Measurements from ENCODE around the gene AKIRIN2.

Gene AKIRIN2

DNA sequence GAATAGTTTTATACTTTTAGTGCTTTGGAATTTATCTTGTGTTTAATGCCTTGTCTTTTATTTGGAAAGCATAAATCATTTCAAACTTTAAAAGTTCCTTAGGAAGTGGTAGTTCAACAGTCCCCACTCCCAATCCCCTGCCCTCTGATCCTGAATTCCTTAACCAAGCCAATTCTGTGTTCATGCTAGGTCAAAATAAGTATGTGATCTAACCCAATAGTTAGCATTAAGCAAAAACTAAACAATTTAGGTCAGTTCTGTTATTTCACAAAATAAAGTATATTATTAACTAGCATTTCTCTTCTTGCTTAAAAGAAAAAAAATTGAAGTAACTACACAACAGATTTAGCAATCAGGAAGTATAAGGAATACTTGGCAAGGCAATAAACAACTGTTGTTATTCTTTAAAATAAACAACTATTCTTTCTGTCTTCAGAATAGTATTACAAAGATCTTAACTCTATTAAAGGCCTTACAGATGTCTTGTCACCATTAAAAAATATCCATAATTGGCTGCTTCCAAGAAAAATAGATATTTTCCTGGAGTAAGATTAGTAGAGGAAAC, 37.0 kb downstream of the AKIRIN2 start:
- intact Hi-C loops (cut with DNase I): no loop called here
- no peak for DNase-seq

DNA sequence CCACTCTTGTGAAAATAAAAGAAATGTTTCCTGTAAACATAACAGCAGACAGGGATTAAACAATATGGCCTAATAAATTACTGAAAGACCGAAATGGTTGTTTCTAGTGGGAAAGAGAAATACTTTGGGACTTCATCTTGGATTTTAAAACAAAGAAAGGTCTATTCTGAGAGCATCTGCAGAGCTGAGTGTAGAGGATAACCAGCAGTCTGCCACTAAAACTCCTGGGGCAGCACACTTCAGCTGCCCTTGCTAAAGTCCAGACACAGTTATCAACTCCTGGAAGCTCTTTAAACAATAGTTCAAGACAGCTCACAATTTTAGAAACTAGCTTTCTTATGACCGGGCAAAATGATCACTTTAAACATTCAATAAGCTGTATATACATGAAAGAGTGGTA, 38.6 kb downstream of the AKIRIN2 start:
- DNase-seq: no peak
- intact Hi-C loops (cut with DNase I): no loop called here

DNA sequence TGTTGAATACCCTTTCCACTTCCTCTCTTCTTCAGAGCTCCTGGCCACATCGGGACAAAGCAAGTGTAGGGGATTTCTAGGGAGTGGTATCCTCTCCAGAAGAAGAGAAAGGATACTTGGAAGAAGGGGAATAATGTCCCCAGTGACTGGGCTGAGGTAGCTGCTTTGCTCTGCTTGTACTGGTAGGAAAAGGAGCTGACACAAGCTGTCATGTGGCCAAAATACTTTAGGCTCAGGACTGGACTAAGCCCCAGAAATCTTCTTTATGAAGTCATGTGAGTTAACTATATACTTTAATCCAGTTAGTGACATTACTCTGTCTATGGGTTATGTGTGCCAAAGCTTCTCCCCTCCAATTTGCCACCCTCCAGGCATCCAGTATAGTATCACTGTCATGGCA, 40.5 kb downstream of the AKIRIN2 start:
- intact Hi-C loops (cut with DNase I): no loop called here

DNA sequence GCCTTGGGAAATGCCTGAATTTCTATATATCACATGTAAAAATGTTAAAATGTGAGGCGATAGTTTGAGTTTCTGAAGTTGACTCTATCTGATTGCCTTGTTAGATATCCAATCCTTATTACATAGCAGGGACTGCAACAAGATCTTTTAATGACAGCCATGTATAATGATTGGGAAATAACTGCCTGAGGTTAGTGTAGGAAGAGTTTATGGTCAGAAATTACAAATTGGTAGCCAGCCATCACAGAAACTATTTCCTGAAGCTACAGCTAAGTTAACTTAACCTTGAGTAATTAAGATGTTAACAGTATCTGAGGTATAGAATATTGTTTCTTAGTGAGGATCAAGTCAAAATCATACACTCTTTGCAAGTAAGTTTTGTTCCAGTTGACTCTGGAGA, 41.0 kb downstream of the AKIRIN2 start:
- no peak for DNase-seq
- intact Hi-C loops (cut with DNase I): no loop called here

More for the DNA sequence above, 40.5 kb downstream of the AKIRIN2 start:
- no peak for DNase-seq

DNA sequence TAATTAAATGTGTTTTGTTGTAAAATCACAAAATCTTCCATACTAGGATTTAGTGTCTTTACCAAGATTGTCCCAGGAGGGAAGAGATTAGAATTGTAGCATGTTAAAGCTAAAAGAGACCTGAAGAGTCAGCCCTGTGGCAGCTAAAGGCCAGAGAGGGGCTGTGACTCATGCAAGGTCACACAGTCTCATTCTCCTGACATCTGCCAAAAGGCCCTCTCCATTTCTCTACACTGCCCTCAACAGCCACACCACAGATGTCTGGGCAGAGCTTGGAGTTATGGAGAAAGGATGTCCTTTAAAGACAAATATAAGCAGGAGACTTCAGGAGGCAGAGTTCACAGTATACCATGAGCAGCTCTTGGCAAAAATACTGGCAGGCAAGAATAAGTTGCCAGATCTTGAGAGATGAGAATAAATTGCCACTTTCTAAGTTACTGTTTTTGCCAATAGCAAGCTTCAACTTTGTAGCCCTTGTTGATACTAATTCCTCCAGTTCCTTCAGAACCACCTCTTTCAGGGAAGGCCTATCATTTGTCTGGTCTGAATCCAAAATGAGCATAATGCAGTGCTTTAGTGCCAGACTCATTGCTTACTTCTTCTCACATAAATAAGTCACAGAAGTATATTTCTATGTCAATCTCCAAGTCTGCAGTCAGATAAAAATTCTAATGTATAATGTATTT, 41.7 kb downstream of the AKIRIN2 start:
- intact Hi-C loops (cut with DNase I): no loop called here
- no peak for DNase-seq

DNA sequence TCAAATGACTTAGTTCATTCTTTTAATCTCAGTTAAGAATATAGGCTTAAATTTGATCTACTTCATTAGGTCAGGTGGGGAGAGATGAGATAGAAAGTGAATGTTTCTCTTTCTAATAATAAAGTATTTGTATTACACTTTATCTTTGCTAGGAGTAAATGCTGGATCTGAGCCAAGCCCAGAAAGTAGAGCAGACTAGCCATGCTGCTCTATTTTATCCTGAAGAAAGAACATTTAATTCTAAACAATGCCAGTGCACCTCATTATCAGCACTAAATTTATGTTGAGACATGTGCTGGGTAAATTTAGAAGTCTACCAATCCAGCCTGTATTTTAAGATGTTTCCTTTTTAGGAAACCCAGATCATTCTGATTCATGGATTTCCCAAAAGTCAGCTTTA, 43.5 kb downstream of the AKIRIN2 start:
- intact Hi-C loops (cut with DNase I): no loop called here
- DNase-seq: peak in 4 of 42 donors; percentile 5 to 44 (median 15)

DNA sequence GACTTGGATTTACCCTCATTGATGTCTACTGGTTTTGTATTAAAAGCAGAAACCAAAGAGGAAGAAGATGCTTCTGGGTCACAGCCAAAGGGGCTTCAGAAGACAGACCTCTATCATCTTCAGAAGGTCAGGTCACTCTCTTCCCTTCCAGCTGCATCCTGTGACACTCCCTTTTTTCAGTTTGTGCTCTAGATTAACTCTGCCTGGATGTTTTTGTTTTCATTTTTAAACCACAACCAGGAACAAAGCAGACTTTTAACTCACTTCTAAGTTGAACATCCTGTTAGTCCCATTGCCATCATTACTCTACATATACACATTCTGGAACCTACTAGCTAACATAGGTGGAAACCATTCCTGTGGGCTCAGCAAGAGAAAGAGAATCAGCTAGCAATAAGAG, 45.2 kb downstream of the AKIRIN2 start:
- DNase-seq: no peak
- intact Hi-C loops (cut with DNase I): no loop called here

DNA sequence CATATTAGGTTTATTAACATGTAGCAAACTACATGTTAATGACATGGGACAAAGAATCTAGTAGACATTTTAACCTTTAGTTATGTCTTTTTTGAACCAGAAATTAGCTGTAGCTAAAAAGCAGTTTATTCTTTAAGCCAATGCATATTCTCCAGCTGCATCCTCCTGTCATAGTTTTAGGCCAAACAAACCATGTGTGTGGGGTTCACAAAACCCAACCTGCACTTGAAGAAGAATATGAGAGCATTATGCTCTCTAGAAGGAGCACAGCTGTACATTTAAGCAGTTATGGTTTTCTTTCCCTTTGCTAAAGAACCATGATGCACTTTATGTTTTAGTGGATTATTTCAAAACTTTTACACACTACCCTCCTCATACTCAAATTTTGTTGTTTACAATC, 46.2 kb downstream of the AKIRIN2 start:
- intact Hi-C loops (cut with DNase I): no loop called here

DNA sequence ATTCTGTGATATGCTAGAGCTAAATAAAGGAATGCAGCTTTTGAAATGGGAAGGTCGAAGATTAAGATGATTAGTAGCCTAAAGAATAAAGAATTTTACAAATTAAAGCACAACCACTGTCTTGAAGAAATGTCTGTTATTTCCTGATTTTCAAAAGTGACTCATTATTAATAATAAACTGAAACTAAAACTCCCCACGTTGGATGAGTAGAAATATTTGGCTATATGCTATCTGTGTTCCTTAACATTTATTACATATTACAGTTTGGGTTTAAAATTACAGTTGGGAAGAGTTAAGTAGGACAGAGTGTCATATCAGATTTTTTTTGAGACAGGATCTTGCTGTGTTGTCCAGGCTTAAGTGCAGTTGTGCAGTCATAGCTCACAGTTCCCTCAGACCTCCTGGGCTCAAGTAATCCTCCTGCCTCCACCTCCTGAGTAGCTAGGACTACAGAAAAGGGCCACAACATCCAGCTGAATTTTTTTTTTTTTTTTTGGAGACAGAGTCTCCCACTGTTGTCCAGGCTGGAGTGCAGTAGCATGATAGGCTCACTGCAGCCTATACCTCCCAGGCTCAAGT, 47.1 kb downstream of the AKIRIN2 start:
- intact Hi-C loops (cut with DNase I): no loop called here
- DNase-seq: no peak

More for the DNA sequence above, 46.2 kb downstream of the AKIRIN2 start:
- DNase-seq: no peak

DNA sequence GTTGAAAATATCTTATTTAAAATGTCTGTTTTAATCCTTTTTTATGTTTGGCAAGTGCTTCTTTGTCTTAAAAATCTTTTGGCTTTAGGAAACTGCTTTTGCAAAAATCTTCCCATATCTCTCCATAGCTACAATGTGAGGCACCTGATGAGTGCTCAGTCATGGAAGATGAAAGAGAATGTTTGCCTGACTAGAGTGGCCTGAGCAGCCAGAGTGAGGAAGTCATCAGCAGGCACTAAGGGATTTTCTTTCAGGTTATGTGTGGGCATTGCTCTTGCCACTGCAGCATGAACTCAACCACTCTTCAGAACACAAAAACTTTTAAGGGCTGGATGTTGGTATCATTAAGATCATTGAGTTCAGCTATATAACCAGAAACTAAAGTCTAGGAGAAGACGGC, 47.9 kb downstream of the AKIRIN2 start:
- no peak for DNase-seq
- intact Hi-C loops (cut with DNase I): no loop called here

DNA sequence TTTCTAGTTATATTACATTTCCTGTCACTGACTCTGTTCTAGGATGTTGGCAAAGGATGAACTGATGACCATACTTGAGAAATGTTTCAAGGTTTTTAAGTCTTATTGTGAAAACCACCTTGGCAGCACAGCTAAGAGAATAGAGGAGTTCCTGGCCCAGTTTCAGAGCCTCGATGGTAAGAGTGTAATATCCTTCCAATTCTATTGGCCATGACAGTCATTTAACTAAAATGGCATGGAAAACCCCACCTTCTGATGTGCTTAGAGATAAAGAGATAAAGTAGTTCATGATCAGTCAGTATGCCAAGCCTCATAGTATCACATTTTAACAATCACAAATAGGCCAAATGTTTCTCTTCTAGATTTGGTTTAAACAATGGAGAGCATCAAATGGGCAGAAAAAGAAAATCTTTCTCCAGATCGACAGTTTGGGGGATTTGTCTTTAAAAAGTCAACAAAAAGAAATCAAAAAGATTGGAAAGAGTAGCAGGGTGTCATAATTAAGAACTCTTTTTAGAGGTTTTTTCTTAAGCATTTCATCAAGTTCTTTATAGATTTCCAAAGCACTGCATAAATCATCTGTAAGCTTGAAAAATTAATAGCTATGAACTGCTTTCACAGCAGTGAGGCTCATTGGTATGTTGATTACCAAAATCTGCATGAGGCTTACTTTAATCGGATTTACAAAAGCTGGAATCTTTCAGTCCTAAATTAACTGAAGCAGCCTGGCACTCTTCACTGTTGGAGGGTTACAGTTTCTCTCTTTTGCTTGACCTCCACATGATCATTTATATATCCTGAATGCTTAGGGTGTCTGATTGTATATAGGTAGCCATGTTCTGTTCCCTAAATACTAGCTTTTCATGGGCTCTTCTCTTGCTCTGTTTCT, 48.7 kb downstream of the AKIRIN2 start:
- no peak for DNase-seq
- intact Hi-C loops (cut with DNase I): no loop called here

DNA sequence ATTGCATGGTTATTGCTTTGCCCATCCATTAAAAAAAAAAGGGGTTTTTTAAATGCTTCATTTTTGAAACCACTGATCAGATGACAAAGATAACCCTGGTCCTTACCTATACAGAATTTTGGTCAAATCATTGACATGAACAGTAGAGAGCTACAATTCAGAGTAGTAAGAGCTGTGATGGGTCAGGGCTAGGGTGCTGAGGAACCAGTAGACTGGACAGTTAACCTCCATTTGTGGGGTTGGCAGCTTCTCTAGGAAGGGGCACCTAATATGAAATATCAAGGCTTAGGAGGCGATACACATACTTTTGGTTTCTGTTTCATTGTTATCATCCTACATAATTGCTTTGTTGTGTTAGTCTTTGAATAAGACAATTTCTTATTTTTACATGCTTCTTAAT, 57.0 kb downstream of the AKIRIN2 start:
- no peak for DNase-seq
- intact Hi-C loops (cut with DNase I): no loop called here

DNA sequence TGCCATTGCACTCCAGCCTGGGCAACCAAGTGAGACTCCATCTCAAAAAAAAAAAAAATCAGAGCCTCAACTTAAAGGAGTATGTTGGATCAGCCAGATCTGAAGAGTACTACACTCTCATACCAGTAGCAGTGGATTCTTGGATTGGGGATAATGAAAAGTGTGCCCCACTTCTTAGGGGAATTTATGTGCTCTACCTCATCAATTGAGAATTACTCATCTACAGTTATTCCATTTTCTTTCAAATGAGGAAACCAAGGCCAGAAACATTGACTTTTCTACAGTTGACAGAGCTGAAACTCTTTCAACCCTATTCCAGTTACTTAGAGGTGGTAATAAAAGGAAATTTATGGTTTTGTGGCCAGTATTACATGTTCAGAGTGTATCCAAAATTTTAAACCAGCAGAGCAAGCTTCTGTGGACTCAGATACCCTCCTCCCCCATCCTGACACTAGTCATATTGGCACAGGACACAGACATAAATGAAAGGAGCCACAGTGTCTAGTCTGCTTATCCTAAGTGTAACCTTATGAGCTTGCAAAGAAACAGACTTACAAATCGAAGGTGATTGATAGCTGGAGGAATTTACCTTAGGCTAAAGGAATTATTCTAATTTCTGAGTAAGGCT, 60.9 kb downstream of the AKIRIN2 start:
- intact Hi-C loops (cut with DNase I): no loop called here
- DNase-seq: no peak

DNA sequence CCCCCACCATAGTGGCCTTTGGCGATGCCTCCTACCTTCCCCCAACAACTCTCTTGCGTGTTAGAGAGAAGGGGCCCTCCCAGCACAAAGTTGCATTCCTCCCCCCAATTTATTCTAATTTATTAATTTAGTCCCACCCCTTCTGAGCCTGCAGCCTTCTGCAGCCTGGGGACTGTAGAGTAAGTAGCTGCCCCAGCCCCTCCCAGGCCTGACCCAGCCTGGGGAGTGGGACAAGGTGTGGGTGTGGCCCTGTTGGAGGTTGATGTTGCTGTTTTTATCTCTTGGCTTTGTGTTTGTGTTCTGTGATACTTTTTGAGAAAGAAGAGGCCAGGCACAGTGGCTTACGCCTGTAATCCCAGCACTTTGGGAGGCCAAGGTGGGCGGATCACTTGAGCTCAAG, 62.7 kb downstream of the AKIRIN2 start:
- intact Hi-C loops (cut with DNase I): no loop called here
- no peak for DNase-seq

DNA sequence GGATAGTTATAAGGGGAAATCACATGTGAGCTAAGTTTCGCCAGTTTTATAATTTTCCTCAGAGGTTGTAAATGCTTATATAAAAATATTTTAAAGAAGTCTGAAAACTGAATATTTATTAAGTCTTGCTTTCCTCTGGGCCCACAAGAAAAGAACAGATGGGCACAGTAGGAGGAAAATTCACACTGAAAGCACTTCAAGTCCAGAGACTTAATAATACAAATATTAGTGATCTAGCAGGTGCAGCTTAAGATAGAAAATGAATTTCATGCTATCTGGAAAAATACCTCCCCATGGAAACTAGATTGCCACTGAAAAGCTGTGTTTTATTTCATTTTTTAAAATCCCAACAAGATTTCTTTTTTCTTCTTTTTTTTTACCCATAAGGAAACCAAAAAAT, 64.9 kb downstream of the AKIRIN2 start:
- DNase-seq: no peak
- intact Hi-C loops (cut with DNase I): no loop called here

DNA sequence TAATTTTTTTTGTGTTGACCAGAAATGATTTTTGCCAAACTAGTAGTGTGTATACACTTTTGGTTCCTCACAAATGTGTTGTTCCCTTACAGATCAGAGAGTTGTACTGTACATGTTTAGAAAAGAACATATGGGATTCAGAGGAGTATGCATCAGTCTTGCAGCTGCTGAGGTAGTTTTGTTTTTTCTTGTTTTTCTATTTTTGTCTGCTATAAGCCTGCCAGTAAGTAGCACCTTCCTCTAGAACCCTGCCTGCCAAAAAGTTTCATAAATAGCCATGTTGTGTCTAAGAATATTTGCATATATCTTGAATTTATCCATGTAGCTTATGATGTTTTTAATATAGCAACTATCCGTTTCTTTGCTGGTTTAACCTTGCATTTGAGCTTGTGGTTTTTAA, 65.7 kb downstream of the AKIRIN2 start:
- DNase-seq: no peak
- intact Hi-C loops (cut with DNase I): no loop called here

DNA sequence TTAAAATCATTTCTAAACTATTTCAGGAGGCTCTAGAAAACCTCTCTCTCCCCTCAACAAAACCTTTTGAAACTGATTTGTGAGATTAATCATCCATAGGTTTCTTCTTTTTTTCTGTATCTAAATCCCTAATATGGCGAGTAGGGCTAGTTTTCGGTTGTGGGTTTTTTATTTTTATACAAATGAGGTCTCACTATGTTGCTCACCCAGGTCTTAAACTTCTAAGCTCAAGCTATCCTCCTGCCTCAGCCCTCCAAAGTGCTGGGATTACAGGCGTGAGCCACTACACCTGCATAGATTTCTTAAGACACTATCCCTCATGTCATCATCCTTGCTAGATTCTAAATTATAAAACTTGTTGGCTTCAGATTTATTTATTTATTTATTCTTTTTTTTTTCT, 68.2 kb downstream of the AKIRIN2 start:
- no peak for DNase-seq
- intact Hi-C loops (cut with DNase I): no loop called here

DNA sequence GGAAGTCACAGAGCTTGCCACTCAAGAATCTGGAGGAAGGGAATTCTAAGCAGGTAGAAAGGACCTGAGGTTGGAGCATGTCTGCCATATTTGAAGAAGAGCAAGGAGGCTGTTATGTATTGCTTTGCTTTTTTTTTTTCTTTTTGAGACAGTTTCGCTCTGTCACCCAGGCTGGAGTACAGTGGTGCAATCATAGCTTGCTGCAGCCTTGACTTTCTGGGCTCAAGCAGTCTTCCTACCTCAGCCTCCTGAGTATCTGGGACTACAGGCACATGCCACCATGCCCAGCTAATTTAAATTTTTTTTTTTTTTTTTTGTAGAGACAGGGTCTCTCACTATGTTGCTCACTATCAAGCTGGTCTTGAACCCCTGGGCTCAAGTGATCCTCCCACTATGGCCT, 71.3 kb downstream of the AKIRIN2 start:
- intact Hi-C loops (cut with DNase I): no loop called here
- no peak for DNase-seq

DNA sequence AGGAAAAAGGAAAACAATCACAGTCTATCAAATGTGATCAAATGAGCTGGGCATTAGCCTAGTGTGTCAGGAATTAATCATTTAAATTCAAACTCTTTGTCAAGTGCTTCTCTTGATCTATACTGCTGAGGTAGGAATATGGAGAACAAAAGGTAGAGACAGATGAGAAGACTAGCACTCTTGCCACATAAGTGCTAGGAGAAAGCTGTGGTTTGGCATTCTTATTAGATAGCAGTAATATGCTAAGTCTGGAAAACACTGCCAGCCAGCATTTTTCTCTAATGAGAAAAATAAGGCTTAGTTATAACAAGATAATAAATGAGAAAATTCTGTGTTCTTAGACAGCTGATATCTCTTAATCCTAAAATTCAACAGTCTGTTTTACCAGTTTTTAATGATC, 73.2 kb downstream of the AKIRIN2 start:
- no peak for DNase-seq
- intact Hi-C loops (cut with DNase I): no loop called here

DNA sequence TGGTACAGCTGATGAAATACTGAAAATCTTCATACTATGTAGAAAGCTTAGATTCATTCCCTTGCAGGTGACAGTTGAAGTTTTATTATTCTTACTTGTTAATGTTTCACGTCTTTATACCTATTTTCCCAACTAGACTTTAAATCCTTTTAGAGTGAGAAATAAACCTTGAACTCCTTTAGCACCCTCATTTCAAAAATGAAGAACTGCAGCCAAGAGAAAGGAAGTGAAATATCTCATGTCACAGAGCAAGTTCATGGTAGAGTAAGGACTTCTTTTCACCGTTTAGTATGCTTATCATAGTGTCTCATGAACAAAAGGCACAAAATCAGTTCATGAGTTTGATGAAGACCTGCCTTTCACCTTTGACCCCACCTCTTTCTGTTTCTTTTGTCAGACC, 73.6 kb downstream of the AKIRIN2 start:
- no peak for DNase-seq
- intact Hi-C loops (cut with DNase I): no loop called here
